AG20443 (cell line): ENCODE results near the gene LRRC7.

Experiments used
- DNase-seq: peaks from one replicate; pipeline ENCODE4 v3.0.0; 2012; ENCODE audit warnings: low spot score, mixed read lengths

LRRC7 gene

DNA sequence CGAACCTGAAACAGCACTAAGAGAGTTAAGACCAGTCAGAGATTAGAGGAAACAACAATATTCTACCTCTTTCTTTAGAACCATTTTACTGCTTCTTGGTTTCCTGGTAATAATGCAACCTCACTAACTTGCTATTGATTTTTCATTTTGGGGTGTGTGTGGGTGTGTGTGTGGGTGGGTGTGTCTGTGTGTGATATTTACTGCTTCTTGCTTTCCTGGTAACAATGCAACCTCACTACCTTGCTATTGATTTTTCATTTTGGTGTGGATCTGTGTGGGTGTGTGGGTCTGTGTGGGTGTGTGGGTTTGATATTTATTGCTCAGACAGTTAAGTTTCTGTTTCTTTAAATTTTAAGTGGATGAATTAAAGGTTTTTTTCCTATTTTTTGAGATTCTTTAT is 208.8 kb downstream of the LRRC7 start:
- no peak for DNase-seq

DNA sequence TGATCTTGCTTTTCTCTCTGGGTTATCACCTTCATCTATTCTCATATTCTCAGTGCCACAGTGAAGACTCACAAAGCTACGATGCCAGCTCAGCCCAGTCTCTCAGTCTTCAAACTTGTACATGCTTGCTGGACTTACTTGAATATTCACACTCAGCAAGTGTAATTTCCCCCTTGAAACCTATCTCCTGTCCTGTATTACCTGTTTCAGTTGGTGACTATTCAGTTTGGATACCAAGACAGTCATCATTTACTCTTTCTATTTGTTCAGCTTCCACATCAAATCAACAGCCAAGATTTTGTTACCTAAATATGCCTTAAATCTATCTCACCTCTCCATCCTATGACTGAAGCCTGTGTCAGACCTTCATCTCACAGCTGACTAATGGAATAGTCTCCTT is 209.7 kb downstream of the LRRC7 start:
- DNase-seq, result no peak

DNA sequence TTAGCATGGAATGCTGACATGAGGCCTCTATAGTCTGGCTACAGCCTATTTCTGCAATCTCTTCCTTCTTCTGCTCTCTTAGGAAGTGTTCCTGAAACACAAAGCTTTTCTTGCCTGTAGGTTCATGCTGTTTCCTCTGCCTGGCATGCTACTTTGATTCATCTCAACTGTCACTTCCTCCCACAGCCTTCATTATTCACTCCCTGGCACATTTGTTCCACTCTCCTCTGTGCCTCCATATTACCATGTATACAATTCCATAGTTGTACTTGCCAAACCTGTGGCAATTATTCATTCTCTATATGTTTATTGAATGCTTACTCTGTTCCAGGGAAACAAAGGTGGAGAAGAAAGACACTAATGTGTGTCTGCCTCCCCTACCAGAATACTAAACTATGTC is 210.2 kb downstream of the LRRC7 start:
- no peak for DNase-seq

DNA sequence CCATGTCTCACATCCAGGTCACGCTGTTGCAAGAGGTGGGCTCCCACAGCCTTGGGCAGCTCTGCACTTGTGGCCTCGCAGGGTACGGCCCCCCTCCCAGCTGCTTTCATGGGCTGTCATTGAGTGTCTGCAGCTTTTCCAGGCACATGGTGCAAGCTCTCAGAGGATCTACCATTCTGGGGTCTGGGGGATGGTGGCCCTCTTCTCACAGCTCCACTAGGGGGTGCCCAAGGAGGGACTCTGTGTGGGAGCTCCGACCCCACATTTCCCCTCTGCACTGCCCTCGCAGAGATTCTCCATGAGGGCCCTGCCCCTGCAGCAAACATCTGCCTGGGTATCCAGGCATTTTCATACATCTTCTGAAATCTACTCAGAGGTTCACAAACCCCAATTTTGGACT is 219.4 kb downstream of the LRRC7 start:
- no peak for DNase-seq

DNA sequence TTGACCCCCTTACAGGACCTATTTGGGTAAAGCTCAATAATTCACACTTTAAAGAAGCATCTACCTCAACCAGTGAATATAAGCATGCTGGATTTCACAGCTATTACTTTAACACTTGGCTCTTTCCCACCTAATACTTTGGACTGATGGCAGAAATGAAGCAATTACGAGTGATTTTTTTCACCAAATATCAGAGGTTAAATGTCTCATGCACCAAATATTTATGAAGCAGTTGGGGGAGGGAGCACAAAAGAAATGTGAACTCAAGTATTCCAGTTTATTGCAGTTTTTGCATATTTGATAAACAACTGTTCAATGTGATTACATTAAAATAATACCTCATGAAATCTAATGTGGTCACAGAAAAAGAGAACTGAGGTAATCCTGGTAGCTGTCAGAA is 223.6 kb downstream of the LRRC7 start:
- no peak for DNase-seq

DNA sequence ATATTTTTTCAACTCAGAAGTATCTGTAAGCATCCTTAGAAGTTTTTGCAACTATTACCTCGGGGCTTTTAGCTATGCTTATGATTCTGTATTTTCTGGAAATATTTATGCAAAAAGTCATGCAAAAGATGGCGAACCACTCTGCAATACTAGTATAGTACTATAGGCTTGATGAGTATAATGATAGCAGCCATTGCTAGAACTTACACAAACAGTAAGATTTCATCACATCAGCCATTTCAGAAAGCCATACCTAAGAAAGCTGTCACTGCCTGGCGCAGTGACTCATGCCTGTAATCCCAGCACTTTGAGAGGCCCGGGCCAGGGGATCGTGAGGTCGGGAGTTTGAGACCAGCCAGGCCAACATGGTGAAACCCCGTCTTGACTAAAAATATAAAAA is 227.1 kb downstream of the LRRC7 start:
- DNase-seq, result no peak

DNA sequence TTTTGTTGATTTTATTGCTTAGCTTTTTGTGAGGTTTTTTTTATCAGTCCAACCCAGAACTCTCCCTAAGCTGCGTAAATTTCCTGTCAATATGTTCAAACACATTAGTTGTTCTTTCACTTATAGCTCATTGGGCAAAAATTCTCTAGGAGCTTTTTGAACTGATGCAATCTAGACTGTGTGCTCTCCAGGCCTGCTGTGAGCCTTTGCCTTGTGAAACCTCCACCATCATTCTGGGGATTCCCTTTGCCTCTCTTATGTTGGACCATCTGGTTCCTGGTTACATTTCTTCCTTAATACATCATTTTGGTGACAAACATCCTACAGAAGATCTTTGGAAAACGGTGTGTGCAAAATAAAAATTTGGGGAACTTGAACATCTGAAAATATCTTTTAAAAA is 247.2 kb downstream of the LRRC7 start:
- peak; percentile 9 for DNase-seq

DNA sequence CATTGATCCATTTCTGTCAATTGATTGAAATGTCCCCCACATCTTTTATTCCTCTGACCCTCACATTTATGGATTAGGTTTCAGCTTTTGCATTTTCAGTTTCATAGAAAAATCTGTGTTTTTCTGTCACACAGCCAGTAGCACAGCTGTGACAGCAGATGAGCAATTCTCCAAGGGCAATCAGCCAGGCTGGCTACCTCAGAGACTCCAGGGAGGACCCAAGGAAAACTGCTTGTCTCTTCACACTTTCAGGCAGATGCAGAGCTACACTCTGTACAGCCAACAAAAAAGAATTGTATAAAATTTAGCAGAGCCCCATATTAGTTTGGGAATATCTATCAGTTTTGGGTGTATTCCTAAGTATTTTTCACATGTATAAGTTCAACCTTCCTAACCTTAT is 257.2 kb downstream of the LRRC7 start:
- DNase-seq, result peak; percentile 42

DNA sequence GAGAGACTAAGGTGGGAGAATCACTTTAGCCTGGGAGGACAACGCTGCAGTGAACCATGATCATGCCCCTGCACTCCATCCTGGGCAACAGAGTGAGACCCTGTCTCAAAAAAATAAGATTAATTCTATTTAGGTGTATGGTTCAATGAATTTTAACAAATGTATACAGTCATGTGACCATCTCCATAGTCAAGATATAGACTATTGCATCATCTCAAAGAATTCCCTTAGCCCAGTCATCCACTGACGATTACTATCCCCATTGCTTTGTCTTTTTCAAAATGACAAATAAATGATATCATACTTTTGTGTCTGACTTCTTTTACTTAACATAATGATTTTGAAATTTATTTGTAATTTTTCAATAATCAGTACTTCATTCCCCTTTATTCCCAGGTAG is 260.0 kb downstream of the LRRC7 start:
- no peak for DNase-seq

DNA sequence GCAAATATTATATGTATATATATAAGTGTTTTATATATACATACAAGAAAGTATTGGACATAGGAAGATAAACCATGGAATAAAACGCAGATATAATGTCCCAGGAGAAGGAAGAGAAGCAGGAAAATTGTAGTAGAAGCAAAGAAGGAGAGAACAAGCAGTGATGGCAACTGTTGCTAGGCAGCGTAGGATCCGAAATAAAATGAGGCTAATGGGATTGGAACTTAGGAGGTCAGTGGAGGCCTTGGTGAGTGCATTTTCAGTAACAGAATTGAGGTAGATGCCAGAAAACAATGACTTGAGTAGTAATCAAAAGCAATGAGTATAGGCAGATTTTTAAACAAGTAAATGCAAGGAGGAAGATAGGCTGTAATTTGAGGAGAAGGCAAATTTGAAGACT is 265.8 kb downstream of the LRRC7 start:
- DNase-seq, result no peak

DNA sequence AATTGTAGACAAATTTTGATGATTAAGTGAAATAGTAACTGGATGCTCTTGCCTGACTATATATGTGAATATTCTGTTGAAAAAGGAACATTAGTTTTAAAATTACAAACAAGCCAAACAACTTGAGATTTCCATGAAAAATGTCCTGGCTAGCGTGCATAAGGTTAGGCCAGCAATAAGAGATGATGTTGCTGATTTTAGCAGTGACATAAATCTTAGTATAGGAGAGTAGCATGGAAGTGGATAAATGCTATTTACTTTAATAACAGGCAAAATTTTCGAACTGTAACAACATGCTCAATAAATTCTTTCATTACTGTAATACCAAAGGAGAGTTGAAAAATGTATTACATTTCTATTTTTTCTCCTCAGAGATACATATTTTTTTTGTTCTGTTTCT is 266.6 kb downstream of the LRRC7 start:
- DNase-seq, result no peak

DNA sequence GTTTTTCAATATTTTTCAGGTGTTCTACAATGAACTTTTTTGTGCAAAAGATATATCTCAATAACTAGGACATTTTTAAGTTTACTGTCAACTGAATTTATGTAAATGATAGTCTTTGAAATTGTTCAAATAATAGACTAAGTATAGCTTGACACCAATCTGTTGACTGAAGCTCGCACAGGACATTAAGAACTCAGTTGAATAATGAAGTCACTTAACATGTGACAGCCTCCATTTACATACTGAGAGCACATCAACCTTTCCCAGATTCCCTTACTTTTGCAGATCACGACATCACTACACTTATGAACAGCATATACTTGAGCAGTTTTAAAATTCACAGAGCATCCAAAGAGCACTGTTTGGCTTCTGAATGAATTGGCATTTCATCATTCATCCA is 268.2 kb downstream of the LRRC7 start:
- no peak for DNase-seq

DNA sequence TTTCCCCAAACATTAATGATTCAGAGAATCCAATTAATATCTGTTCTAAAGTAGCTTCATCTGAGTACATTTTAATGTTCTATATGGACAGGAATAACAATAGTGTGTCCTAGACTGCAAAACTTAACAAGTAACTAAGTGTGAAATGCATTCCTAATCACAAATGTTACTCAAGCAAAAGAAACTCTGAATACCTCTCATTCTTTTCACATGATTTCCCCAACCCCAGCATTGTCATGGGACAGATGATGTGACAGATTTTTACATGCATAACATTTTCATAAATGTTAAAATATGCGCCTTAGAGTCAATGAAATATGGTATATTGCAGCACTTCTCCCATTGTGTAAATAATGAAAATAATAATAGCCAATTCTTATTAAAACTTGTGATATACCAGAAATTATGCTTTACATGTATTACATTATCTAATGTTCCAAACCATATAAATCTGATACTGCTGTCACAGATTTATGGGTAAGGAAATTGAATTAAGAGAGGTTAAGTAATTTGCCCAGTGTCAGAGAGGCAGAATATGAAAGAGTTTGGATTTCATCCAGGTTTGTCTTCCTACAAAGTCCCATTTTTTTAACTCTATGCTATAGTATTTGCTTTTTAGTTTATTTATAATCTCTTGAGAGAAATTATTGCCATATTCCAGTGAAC is 269.4 kb downstream of the LRRC7 start:
- DNase-seq, result no peak

DNA sequence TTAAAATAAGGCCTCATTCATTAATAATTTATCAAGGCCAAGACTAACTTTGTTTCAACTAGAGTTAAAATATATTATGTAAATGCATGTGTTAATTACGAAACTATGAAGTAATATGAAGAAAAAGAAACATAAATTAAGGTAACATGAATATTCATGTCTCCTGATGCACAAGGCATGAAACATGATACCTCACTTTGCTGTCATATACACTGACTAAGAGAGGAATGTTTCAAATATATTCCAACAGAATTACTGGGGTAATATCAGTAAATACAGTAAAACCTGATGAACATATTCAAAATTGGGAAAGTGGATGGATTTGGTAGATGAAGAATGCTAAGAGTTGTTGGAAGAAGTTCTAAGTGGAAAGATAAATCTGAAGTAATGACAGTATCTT is 274.6 kb downstream of the LRRC7 start:
- no peak for DNase-seq

DNA sequence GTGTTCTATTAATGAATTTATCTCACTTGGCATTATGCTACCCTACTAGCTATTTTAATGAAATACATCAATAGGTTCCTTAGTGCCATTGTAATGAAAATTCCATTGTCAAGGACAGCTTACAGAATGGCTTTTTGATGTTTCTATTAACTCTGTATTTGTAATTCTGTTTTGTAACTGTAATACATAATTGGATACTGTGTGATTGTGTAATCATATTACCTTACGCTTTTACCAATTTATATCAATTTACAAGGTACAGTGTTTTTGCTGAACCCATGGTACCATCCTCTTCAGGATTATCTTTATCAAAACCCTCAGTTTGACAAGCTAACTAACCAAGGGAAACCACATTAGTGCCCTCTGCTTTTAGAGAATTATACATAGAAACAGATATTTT is 277.9 kb downstream of the LRRC7 start:
- DNase-seq, result no peak

DNA sequence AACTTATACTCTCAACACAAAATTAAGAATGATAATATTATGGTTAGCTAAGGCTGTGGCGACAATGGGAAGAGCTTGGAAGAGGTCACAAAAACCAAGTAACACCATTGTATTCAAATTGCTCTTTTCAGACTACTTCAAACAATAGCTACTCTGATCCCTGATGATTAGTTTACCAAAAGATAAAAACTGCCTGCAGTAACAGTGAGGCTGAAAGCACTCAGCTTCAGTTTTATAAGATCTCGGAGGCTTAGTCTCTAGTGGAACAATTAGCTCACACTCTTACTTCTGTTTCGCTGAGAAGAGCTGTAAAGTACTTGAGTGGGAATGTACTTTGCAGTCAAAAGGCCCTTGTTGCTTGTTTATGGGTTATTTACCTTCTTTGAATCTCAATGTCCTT is 278.5 kb downstream of the LRRC7 start:
- no peak for DNase-seq

DNA sequence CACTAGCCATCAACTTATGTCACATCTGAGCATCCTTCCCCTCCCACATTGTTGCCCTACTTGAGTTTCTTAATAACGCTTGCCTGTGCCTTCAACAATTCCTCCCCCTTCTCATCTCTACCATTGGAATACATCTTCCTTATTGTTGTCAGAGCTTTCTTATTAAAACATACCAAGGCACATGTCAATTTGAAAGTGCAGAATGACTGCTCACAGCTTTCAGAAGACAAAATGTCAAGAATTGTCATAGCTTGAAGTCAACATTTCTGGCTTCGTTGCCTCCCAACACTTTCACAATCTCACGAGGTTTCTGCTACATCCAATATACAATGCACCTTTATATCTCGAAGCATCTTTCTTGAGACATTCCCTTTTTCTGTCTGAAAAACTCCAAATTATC is 279.9 kb downstream of the LRRC7 start:
- DNase-seq, result no peak

DNA sequence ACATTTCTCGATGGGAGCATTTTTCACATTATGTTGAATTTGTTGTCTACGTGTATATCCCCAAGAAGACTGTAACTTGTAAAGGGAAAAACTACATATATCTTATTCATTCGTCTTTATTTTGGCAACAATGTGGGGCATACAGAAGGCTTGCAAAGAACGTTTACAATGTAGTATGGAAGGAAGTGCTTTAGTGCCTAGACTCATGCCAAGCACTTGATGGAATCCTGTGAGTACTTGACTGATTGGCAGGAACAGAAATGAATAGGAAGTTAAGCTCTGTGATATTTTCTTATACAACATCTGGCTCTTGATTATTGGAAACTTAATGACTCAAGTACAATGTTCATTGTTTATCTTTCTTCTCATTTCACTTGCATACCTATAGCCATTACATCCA is 284.4 kb downstream of the LRRC7 start:
- DNase-seq, result no peak

DNA sequence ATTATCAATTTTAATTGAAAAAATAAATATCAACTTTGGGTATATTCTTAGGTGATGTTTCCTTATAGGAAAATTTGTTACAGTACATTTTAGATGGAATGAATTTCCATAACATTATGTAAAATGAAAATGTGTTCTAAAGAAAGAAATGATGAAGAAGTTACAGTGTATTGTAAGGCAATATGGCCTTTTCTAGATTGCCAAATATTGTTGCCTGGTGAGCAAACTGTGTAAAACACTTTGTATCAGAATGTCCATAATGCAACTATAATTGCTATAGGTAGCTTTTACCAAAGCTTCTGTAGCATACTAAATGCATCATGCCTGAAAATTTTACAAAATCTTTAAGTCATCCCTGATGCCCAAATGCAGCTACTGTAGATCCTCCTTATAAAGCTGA is 285.0 kb downstream of the LRRC7 start:
- no peak for DNase-seq

DNA sequence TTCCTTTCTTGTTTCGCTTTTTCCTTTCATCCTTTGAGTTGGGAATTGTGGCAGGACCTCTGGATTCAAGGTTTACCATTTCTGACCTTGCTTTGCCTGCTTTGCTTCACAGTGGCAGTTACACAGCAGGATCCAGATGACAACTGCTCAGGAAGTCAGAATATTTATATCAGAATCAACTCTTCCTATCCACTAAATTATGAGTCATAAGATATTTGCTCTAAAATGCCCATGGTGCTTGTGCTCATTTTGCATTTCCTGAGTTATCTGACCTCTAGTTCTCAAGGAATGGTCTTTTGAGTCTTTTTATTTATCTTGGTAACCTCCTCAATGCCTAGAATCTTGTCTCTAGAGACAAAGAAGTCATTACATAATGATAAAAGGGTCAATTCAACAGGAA is 290.8 kb downstream of the LRRC7 start:
- no peak for DNase-seq

DNA sequence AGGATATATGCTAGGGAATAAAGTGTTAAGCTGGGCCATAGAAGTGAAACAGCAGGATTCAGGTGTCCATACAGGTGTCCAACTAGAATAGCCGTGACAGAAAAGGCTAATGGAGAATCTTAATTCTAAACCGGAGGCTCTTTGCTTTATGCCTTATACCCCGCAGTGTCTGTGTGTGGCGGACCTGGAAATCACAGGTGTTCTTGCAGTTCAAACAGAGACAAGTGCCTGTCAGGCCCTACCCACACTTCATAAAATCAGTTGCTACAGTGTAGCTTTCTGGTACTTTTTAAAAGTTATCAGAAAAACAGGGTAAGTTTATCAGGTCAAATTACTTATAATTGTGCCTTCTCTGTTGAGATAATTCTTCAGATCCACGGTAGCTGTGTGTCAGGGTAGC is 293.9 kb downstream of the LRRC7 start:
- DNase-seq, result no peak

DNA sequence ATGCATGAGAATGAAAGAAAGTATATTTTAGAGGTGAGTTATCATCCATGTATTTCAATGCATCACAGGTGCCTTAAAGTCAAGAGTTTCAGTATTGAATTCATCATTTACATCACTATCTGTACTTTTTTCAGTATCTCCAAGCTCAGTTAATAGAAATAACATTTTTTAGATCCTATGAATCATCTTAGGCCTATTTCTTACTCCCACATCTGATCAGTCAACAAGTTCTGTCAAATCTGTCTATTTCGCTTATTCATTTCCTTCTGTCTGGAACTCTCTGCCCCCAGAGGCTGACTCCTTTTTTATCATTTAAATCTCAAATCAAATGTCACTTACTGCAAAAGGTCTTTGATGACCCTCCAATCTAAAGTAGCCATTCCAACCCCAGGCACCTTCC is 295.2 kb downstream of the LRRC7 start:
- DNase-seq, result no peak

DNA sequence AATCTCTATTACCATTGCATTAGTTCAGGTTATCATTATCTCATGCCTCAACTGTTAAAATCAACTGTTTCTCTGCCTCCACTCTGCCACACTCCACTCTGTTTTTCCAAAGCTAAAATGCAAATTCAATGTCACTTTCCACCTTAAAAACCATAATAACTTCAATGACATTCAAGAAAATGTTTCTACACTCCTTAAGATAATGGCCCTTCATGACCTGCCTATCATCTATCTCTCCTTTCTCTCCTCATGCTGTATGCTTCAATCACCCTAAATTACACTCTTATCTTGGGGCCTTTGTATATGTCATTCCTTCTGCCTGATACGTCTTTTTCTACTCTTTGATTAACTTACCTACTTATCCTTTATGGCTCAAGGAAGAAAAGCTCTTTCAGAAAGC is 296.0 kb downstream of the LRRC7 start:
- no peak for DNase-seq

DNA sequence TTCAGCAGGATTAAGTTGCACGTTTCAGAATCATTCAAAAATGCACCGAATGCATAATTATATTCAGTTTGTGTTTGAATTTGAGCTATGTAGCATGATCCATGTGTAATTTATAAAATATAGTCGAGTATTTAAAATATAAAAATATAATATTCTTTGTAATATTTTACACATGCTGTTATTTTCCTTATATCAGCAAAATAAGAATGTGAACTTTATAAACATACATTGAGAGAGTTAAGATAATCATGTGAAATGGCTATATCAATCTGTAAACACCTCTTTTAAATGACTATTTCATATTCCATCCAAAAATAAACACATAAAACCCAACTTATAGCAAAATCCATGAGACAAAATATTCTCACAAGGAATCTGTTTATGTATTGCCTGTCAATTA is 303.7 kb downstream of the LRRC7 start:
- no peak for DNase-seq

DNA sequence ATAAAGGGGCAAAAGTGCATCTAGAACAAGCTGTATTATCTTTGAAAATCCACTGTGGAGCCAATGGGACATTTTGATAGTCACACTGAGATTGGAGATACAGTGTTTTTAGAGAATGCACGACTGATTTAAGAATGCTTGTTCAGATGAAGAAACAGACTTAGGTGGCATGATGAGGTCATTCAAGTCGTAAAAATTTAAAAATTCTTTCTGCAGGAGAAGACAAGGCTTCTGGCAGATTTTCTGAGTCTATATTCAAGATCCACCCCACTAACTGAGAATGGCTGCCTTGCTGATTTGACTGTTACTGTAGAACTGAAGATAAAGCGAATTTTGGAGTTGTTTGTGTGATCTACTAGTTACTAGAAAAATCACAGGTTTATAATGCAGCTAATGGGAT is 310.6 kb downstream of the LRRC7 start:
- no peak for DNase-seq
